PC-9 (cell line): ENCODE data around the gene SARNP.

Experiments used
- CTCF ChIP-seq: fragments of 200-600 bp; sonication (generic); conservative IDR thresholded peaks from 2 replicates; pipeline ENCODE4 v1.6.1; 2017; ENCODE audit warnings: mixed run types, antibody characterized with exemption, mild to moderate bottlenecking, moderate library complexity
- EZH2 ChIP-seq: fragments of 200-600 bp; sonication (generic); IDR thresholded peaks from 2 replicates; pipeline ENCODE4 v1.8.0; 2017; ENCODE audit warnings: antibody characterized with exemption, low read depth

DNA sequence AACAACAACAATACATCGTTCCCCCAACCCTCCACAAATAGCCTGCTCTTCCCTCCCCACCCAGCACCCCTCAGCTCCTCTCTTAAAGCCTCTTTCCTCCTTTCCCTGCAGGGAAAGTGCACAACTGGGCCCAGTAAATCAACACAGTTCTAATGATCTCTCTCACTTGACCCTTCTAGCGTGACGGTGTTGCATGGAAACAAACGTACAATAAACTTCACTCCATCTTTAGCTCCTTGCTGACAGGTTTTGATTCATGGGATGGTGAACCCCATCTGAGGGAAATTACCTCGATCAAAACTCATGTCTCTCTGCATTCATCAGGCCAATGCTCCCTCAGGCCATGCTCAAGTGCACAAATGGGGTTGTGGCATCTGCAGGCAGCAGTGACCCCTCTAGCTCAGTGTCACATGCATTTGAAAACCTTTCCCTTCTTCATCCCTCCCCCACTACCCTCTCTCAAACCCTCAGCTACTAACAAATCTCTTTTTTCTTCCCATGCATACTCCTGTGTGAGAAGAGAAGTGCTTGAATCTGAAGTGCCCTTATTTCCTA is 51.7 kb downstream of the SARNP start:
- TF ChIP-seq EZH2 = no peak
- no peak for TF ChIP-seq CTCF
